ENCODE results near the gene RBMXL3. TPM values are rescaled to one million over a fixed set of nuclear protein-coding genes. Genes with fewer than 3 reads are reported as not detected.

RBMXL3 gene
- polyA plus RNA-seq, 1 of the 3 experiments (the other 2 are of a cell fraction) = not detected

DNA sequence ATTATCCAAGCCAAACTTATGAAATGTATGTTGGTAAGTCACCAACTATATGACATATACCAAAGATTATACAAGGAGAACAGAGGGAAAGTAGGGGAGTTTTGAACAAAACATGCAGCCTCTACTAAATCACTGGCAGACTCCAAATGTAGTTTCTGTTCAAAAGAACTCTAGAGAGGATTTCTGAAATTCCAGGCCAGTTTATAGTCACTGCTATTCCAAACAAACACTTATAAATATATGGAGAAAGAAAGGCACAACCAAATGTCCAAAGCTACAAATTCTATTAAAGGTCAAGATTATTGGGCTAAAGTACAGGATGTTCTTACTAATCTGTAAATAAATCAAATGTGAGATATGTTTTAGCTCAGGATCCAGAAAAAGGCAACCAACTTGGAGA is 47.4 kb downstream of the RBMXL3 start:
- no peak for DNase-seq
- CTCF ChIA-PET = interaction anchor here (0.7 kb wide), 2 partner anchors 8 to 9 kb away, joined by 3 read pairs; no protein-coding TSS in a partner anchor
- H3K27ac ChIP-seq (ENCODE audit: low read depth in 2 of 2, low read length in 1 of 2) = no peak overlapping the region
- no peaks in the 10 kb centered on the region for H3K36me3 ChIP-seq (replicated peaks in 1 of 2; ENCODE audit: control insufficient read depth in 1 of 2, insufficient read depth in 2 of 2, low read length in 1 of 2)
- POLR2A ChIA-PET = no interaction called here
- H3K9me2 ChIP-seq = no peaks in the 10 kb centered on the region
- no peaks in the 10 kb centered on the region for H3K9me3 ChIP-seq
- no peaks in the 10 kb centered on the region for H4K20me1 ChIP-seq (ENCODE audit: insufficient read depth)
- TF ChIP-seq TCF12 (IDR thresholded peaks at IDR 0.05) (no peak), RFX5 (IDR thresholded peaks at IDR 0.05; ENCODE audit: low read length) (no peak), EZH2phosphoT487 (IDR thresholded peaks at IDR 0.05; ENCODE audit: borderline replicate concordance, low read depth) (no peak), MEF2A (IDR thresholded peaks at IDR 0.05; ENCODE audit: borderline replicate concordance, low read depth) (no peak), SIN3A (IDR thresholded peaks at IDR 0.05; ENCODE audit: borderline replicate concordance, low read depth, low read length) (no peak), GATA2 (CRISPR knock-in tag; IDR thresholded peaks at IDR 0.05) (no peak), NFIC (IDR thresholded peaks at IDR 0.05; ENCODE audit: borderline replicate concordance) (no peak), FOXJ3 (CRISPR knock-in tag; IDR thresholded peaks at IDR 0.05) (no peak), GABPA (IDR thresholded peaks at IDR 0.05; ENCODE audit: low read depth) (no peak), YY1 (IDR thresholded peaks at IDR 0.05; ENCODE audit: low read depth) (no peak), CHD2 (IDR thresholded peaks at IDR 0.05; ENCODE audit: low read length, partially characterized antibody) (no peak), RXRA (IDR thresholded peaks at IDR 0.05; ENCODE audit: borderline replicate concordance, low read depth) (no peak), FOSL2 (IDR thresholded peaks at IDR 0.05; ENCODE audit: borderline replicate concordance, low read depth) (no peak), NRF1 (IDR thresholded peaks at IDR 0.05; ENCODE audit: low read depth, low read length) (no peak), TAF1 (IDR thresholded peaks at IDR 0.05; ENCODE audit: borderline replicate concordance, low read depth, low read length) (no peak)
- TF ChIP-seq, protein P1, sequence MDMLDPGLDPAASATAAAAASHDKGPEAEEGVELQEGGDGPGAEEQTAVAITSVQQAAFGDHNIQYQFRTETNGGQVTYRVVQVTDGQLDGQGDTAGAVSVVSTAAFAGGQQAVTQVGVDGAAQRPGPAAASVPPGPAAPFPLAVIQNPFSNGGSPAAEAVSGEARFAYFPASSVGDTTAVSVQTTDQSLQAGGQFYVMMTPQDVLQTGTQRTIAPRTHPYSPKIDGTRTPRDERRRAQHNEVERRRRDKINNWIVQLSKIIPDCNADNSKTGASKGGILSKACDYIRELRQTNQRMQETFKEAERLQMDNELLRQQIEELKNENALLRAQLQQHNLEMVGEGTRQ (IDR thresholded peaks at IDR 0.05; ENCODE audit: borderline replicate concordance, low read depth, low read length) = no peak
- TF ChIP-seq, protein P2, sequence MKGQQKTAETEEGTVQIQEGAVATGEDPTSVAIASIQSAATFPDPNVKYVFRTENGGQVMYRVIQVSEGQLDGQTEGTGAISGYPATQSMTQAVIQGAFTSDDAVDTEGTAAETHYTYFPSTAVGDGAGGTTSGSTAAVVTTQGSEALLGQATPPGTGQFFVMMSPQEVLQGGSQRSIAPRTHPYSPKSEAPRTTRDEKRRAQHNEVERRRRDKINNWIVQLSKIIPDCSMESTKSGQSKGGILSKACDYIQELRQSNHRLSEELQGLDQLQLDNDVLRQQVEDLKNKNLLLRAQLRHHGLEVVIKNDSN (IDR thresholded peaks at IDR 0.05; ENCODE audit: borderline replicate concordance, low read depth) = no peak
- TF ChIP-seq, protein P3, sequence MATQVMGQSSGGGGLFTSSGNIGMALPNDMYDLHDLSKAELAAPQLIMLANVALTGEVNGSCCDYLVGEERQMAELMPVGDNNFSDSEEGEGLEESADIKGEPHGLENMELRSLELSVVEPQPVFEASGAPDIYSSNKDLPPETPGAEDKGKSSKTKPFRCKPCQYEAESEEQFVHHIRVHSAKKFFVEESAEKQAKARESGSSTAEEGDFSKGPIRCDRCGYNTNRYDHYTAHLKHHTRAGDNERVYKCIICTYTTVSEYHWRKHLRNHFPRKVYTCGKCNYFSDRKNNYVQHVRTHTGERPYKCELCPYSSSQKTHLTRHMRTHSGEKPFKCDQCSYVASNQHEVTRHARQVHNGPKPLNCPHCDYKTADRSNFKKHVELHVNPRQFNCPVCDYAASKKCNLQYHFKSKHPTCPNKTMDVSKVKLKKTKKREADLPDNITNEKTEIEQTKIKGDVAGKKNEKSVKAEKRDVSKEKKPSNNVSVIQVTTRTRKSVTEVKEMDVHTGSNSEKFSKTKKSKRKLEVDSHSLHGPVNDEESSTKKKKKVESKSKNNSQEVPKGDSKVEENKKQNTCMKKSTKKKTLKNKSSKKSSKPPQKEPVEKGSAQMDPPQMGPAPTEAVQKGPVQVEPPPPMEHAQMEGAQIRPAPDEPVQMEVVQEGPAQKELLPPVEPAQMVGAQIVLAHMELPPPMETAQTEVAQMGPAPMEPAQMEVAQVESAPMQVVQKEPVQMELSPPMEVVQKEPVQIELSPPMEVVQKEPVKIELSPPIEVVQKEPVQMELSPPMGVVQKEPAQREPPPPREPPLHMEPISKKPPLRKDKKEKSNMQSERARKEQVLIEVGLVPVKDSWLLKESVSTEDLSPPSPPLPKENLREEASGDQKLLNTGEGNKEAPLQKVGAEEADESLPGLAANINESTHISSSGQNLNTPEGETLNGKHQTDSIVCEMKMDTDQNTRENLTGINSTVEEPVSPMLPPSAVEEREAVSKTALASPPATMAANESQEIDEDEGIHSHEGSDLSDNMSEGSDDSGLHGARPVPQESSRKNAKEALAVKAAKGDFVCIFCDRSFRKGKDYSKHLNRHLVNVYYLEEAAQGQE (IDR thresholded peaks at IDR 0.05; ENCODE audit: low read depth, low read length) = no peak
- TF ChIP-seq, protein P4, sequence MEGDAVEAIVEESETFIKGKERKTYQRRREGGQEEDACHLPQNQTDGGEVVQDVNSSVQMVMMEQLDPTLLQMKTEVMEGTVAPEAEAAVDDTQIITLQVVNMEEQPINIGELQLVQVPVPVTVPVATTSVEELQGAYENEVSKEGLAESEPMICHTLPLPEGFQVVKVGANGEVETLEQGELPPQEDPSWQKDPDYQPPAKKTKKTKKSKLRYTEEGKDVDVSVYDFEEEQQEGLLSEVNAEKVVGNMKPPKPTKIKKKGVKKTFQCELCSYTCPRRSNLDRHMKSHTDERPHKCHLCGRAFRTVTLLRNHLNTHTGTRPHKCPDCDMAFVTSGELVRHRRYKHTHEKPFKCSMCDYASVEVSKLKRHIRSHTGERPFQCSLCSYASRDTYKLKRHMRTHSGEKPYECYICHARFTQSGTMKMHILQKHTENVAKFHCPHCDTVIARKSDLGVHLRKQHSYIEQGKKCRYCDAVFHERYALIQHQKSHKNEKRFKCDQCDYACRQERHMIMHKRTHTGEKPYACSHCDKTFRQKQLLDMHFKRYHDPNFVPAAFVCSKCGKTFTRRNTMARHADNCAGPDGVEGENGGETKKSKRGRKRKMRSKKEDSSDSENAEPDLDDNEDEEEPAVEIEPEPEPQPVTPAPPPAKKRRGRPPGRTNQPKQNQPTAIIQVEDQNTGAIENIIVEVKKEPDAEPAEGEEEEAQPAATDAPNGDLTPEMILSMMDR (IDR thresholded peaks at IDR 0.05) = no peak
- TF ChIP-seq, protein P5, sequence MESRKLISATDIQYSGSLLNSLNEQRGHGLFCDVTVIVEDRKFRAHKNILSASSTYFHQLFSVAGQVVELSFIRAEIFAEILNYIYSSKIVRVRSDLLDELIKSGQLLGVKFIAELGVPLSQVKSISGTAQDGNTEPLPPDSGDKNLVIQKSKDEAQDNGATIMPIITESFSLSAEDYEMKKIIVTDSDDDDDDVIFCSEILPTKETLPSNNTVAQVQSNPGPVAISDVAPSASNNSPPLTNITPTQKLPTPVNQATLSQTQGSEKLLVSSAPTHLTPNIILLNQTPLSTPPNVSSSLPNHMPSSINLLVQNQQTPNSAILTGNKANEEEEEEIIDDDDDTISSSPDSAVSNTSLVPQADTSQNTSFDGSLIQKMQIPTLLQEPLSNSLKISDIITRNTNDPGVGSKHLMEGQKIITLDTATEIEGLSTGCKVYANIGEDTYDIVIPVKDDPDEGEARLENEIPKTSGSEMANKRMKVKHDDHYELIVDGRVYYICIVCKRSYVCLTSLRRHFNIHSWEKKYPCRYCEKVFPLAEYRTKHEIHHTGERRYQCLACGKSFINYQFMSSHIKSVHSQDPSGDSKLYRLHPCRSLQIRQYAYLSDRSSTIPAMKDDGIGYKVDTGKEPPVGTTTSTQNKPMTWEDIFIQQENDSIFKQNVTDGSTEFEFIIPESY (IDR thresholded peaks at IDR 0.05; ENCODE audit: borderline replicate concordance, low read depth) = no peak
- no peak overlapping the region for H3K4me2 ChIP-seq
- H3K9ac ChIP-seq = no peak overlapping the region
- H3K4me3 ChIP-seq (ENCODE audit: low read depth in 2 of 2, low read length in 1 of 2) = no peak overlapping the region
- H3K79me2 ChIP-seq (ENCODE audit: insufficient read depth) = no peaks in the 10 kb centered on the region; the same call in 1 of the 2 replicates
- H3K27me3 ChIP-seq (ENCODE audit: insufficient read depth) = no peaks in the 10 kb centered on the region
- H2AFZ ChIP-seq (ENCODE audit: low read depth) = no peak overlapping the region
- H3K4me1 ChIP-seq (ENCODE audit: control insufficient read depth in 1 of 2, insufficient read depth in 2 of 2, low read depth in 1 of 2, low read length in 1 of 2) = no peaks in the 10 kb centered on the region
- H3F3A ChIP-seq (replicated peaks; ENCODE audit: insufficient read depth) = no peaks in the 10 kb centered on the region

All from SK-N-SH (cell line).